ENCODE measurements around the gene FOXN4. TPM values are rescaled to one million over a fixed set of nuclear protein-coding genes. Genes with fewer than 3 reads are reported as not detected.

The FOXN4 gene
- polyA plus RNA-seq, 6 donors from 2014 or later: not detected

DNA sequence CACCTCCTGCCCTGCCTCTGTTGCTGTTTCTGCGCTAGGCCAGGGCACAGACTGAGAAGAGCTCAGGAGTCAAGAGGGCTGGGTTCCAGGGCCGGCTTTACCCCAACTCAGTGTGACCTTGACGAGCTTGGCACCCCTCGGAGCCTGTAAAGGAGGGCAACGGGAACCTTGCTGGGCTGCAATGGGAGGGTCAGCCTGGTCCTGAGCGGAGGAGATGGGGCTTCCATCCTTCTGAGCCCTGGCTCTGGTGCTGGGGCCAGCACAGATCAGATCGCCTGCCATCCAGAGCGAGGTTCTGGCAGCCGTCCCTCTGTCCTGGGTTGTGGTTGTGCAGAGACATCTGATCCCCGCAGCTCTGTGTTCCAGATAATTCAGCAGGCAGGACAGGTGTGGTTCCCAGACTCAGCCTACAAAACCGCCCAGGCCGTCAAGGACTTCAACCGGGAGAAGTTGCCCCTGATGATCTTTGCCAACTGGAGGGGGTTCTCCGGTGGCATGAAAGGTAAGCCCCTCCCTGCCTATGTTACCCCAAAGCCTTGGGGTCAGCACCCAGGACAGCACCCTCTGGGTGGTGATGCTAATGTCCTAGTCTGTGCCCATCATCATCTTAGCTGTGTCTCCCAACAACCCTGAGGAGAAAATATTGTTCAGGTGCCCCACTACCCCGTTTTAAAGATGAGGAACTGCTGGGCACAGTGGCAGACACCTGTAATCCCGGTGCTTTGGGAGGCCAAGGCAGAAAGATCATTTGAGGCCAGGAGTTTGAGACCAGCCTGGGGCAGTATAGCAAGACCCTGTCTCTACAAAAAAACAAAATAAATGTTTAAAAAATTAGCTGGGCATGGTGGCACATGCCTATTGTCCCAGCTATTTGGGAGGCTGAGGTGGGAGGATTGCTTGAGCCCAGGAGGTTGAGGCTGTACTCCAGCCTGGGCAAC lies 50.2 kb downstream of the FOXN4 start:
- H3K9me3 Mint-ChIP-seq: peaks cover 1 to 19% (median 9%) of the 10 kb centered on the region in 7 donors
- peaks cover 26 to 40% of the 10 kb centered on the region in 2 donors for H3K36me3 Mint-ChIP-seq
- peak overlapping the region in 1 of 6 donors; percentile 88 for H3K27ac Mint-ChIP-seq
- H3K4me1 Mint-ChIP-seq: no peaks in the 10 kb centered on the region
- DNase-seq (no peak), ATAC-seq (ENCODE audit: low read depth in 2 of 2) (no peak)
- H3K4me3 Mint-ChIP-seq: no peak overlapping the region
- no peaks in the 10 kb centered on the region for H3K27me3 Mint-ChIP-seq

DNA sequence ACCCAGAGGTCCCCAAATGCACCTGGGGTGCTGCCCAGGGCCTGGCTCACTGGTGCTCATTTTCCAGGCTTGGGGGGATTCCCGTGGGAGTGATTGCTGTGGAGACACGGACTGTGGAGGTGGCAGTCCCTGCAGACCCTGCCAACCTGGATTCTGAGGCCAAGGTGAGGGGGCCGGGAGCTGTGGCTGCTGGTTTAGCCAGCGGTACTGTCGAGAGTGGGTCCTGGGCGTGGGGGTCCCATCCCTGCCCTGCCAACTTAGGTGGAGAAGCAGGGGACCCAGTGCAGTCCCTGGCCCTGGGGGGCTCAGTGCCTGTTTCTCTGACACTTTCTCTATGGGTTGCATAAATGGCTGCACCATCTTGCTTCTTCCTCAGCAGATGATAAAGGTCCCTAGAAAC lies 50.9 kb downstream of the FOXN4 start:
- Mint-ChIP-seq H3K9me3 (peaks cover 6 to 19% (median 9%) of the 10 kb centered on the region in 7 donors), H3K27ac (no peak overlapping the region)

DNA sequence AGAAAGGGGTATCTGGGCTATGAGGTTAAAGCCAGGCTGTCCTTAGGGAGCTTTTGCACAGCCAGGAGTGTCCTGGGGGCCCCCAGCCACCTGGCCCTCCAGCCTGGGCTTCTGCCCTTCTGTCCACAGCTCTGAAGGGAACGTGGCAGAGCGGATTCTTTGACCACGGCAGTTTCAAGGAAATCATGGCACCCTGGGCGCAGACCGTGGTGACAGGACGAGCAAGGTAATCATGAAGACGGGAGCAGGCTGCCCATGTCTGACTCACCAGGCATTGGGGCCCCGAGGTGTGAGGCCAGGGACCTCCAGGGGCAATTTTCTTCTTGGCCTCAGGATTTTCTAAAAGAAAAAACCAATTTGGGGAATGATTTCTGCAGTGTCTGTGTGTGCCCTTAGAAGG lies 53.1 kb downstream of the FOXN4 start:
- peaks cover 29 to 52% of the 10 kb centered on the region in 2 donors for H3K36me3 Mint-ChIP-seq

More for the DNA sequence above, 50.9 kb downstream of the FOXN4 start:
- Mint-ChIP-seq H3K27me3 (no peaks in the 10 kb centered on the region), H3K36me3 (peaks cover 27 to 41% of the 10 kb centered on the region in 2 donors), H3K4me3 (no peak overlapping the region), H3K4me1 (no peaks in the 10 kb centered on the region)
- DNase-seq (no peak), ATAC-seq (ENCODE audit: low read depth in 2 of 2) (no peak)

DNA sequence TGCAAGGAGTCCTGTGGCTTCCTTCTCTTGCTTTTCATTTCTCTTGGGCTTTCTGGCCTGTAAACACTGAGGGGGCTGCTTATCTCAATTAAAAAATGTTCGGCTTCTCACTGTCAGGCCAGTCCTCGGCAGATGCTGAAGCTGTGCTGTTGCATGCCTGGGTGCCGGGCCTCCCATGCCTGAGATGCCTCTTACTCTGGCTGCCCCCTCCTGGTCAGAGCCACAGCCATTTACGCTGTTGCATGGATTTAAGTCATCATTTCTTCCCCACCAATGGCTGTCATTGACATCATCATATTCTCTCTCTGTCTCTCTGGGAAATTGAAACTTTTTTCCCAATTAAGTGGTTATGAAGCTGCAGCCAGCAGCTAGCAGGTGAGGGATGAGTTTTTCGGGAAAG lies 53.7 kb downstream of the FOXN4 start:
- ATAC-seq (ENCODE audit: low read depth in 2 of 2) (no peak), DNase-seq (no peak)
- Mint-ChIP-seq H3K27ac (no peak overlapping the region), H3K36me3 (peaks cover 29 to 52% of the 10 kb centered on the region in 2 donors), H3K4me1 (no peaks in the 10 kb centered on the region), H3K9me3 (peaks cover 7 to 25% (median 10%) of the 10 kb centered on the region in 7 donors), H3K27me3 (no peaks in the 10 kb centered on the region), H3K4me3 (no peak overlapping the region)

More for the DNA sequence above, 53.1 kb downstream of the FOXN4 start:
- Mint-ChIP-seq H3K4me3 (no peak overlapping the region), H3K27ac (peak overlapping the region in 1 of 6 donors; percentile 29), H3K4me1 (no peaks in the 10 kb centered on the region), H3K9me3 (peaks cover 7 to 25% (median 10%) of the 10 kb centered on the region in 7 donors), H3K27me3 (no peaks in the 10 kb centered on the region)
- ATAC-seq (ENCODE audit: low read depth in 2 of 2): no peak
- DNase-seq: no peak

DNA sequence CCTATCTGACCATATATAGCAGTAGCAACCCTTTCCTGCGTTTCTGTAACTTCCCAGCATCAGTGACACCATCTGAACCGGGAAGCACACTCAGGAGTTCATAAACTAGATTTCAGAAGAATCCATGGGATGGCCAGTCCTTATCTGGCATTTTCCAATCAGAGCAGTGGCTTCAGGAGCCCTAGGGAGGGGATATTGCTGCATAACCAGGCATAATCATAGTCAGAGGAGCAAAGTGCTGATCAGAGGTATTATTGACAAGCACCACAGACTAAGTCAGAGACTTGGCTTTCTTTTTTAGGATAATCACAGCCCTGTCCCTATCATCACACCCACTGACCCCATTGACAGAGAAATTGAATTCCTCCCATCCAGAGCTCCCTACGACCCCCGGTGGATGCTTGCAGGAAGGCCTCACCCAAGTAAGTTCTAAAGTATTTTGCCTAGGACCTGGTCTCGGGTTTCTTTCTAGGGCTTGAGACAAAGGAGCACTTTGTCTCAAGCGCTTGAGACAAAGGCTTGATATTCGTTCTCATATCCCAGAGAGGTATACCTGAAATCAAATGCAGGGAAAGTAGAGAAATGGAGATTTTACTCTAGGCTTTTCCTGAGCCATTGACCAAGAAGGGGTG lies 55.1 kb downstream of the FOXN4 start:
- no peak overlapping the region for H3K27ac Mint-ChIP-seq
- H3K9me3 Mint-ChIP-seq: peaks cover 7 to 25% (median 10%) of the 10 kb centered on the region in 7 donors
- ATAC-seq (ENCODE audit: low read depth in 2 of 2) (no peak), DNase-seq (no peak)
- H3K4me3 Mint-ChIP-seq: no peak overlapping the region
- H3K4me1 Mint-ChIP-seq: no peaks in the 10 kb centered on the region
- no peaks in the 10 kb centered on the region for H3K27me3 Mint-ChIP-seq
- peaks cover 29 to 44% of the 10 kb centered on the region in 2 donors for H3K36me3 Mint-ChIP-seq

DNA sequence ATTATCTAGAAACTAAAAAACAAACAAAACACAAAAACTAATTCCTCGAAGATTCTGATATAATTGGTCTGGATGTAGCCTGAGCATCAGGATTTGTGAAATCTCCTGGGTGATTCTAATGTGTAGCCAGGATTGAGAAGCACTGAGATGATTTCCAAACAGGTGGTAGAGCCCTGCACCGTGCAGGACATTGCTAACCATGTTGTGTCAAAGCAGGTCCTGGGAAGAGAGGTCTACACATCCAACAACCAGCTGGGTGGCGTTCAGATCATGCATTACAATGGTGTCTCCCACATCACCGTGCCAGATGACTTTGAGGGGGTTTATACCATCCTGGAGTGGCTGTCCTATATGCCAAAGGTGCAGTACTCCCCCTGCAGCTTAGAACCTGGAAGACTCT lies 56.3 kb downstream of the FOXN4 start:
- Mint-ChIP-seq H3K27ac (no peak overlapping the region), H3K36me3 (peaks cover 29 to 44% of the 10 kb centered on the region in 2 donors), H3K27me3 (no peaks in the 10 kb centered on the region), H3K9me3 (peaks cover 7 to 25% (median 10%) of the 10 kb centered on the region in 7 donors), H3K4me3 (no peak overlapping the region), H3K4me1 (no peaks in the 10 kb centered on the region)
- ATAC-seq (ENCODE audit: low read depth in 2 of 2) (no peak), DNase-seq (no peak)

DNA sequence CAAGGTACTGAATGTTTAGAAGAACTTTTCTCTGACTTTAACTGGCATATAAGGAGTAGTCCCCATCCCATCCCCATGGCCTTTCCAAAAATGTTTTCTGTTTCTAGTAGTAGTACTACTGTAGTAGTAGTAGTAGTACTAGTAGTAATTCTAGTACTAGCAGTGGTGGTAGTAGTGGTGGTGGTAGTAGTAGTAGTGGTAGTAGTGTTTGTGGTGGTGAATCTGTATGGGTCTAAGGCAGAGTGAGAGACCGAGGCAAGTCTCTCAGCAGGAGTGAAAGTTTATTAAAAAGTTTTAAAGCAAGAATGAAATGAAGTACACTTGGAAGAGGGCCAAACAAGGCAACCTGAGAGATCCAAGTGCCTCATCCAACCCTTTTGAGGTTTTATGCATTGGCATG lies 58.6 kb downstream of the FOXN4 start:
- Mint-ChIP-seq H3K27ac (no peak overlapping the region), H3K27me3 (no peaks in the 10 kb centered on the region), H3K9me3 (peaks cover 7 to 25% (median 10%) of the 10 kb centered on the region in 7 donors), H3K36me3 (peaks cover 24 to 30% of the 10 kb centered on the region in 2 donors), H3K4me3 (no peak overlapping the region), H3K4me1 (no peaks in the 10 kb centered on the region)
- ATAC-seq (ENCODE audit: low read depth in 2 of 2) (no peak), DNase-seq (no peak)

DNA sequence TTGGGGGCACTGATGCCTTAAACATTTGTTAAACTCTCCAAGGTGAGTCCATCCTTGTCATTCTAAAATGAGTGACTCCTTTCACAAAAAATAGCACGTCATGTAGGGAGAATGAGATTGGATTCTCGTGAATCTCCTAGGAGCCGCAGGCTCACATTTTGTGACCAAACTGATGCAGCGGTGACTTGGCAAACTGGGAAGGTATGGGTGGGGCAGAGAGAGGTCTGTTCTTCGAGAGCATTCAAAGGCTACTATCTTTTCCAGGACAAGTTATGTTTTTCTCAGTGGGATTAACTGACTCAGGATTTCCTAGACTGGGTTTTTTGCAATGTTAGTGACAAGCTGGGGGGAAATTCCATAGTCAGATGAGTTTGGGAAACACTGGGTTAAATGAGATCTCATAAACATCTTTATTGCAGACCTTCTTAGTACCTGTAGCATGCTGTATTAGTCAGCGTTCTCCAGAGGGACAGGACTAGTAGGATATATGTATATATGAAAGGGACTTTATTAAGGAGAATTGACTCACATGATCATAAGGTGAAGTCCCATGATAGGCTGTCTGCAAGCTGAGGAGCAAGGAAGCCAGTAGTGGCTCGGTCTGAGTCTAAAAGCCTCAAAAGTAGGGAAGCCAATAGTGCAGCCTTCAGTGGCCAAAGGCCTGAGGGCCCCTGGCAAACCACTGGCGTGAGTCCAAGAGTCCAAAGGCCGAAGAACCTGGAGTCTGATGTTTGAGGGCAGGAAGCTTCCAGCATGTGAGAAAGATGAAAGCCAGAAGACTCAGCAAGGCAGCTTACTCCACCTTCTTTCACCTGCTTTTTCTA lies 61.0 kb downstream of the FOXN4 start:
- no peaks in the 10 kb centered on the region for H3K27me3 Mint-ChIP-seq
- H3K9me3 Mint-ChIP-seq: peaks cover 0 to 5% (median 0%) of the 10 kb centered on the region in 7 donors
- ATAC-seq (ENCODE audit: low read depth in 2 of 2): no peak
- H3K4me1 Mint-ChIP-seq: no peaks in the 10 kb centered on the region
- H3K4me3 Mint-ChIP-seq: no peak overlapping the region
- no peak overlapping the region for H3K27ac Mint-ChIP-seq
- DNase-seq: no peak
- H3K36me3 Mint-ChIP-seq: peaks cover 5 to 9% of the 10 kb centered on the region in 2 donors

DNA sequence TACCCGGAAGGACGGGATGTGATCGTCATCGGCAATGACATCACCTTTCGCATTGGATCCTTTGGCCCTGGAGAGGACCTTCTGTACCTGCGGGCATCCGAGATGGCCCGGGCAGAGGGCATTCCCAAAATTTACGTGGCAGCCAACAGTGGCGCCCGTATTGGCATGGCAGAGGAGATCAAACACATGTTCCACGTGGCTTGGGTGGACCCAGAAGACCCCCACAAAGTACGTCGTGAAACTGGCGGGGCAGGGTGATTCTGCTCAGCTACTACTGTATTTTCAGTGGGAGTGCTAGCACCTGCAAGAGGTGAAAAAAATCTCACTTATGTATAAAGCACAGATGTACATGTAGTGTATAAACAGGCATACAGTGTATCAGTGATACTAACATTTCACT lies 62.9 kb downstream of the FOXN4 start:
- Mint-ChIP-seq H3K4me3 (no peak overlapping the region), H3K27me3 (no peaks in the 10 kb centered on the region), H3K4me1 (no peaks in the 10 kb centered on the region), H3K36me3 (peaks cover 13 to 16% of the 10 kb centered on the region in 2 donors), H3K27ac (no peak overlapping the region), H3K9me3 (no peaks in the 10 kb centered on the region)
- no peak for ATAC-seq (ENCODE audit: low read depth in 2 of 2)
- no peak for DNase-seq

DNA sequence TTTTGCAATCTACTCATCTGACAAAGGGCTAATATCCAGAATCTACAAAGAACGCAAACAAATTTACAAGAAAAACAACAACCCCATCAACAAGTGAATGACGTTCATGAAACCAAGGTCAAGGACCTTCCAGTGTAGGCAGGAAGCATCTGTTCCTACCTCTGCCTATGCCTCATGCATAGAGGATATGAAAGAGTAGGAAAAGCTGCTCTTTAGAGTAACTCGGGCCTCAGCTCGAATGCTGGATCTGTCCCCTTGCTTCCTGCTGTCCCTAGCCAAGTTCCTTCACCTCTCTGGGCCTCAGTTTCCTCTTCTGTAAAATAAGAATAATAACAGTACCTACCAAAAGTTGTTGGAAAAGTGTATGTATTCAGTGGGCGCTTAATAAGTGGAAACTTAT lies 65.0 kb downstream of the FOXN4 start:
- H3K4me3 Mint-ChIP-seq: no peak overlapping the region
- peak overlapping the region in 1 of 6 donors; percentile 21 for H3K27ac Mint-ChIP-seq
- no peaks in the 10 kb centered on the region for H3K27me3 Mint-ChIP-seq
- ATAC-seq (ENCODE audit: low read depth in 2 of 2) (no peak), DNase-seq (no peak)
- no peaks in the 10 kb centered on the region for H3K9me3 Mint-ChIP-seq
- H3K36me3 Mint-ChIP-seq: peaks cover 21% of the 10 kb centered on the region in 2 donors
- no peaks in the 10 kb centered on the region for H3K4me1 Mint-ChIP-seq

DNA sequence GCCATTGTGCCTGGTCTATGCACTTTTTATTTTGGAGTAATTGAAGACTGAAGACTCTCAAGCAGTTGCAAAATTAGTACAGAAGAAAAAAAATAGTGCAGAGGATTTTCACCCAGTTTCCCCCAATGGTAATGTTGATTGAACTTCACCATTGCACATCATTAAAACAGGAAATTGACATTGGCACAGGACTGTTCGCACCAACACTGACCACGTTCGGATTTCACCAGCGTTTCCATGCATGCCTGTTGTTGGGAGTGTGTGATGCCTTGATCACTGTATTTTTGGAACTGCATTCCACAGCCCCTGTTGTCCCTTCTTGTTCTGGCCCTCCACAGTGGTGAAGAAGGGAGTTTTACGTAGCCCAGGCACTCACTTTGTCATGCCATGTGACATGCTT lies 67.1 kb downstream of the FOXN4 start:
- Mint-ChIP-seq H3K9me3 (no peaks in the 10 kb centered on the region), H3K4me1 (no peaks in the 10 kb centered on the region), H3K4me3 (no peak overlapping the region), H3K36me3 (peaks cover 27 to 30% of the 10 kb centered on the region in 2 donors), H3K27ac (no peak overlapping the region), H3K27me3 (no peaks in the 10 kb centered on the region)
- ATAC-seq (ENCODE audit: low read depth in 2 of 2) (no peak), DNase-seq (no peak)

DNA sequence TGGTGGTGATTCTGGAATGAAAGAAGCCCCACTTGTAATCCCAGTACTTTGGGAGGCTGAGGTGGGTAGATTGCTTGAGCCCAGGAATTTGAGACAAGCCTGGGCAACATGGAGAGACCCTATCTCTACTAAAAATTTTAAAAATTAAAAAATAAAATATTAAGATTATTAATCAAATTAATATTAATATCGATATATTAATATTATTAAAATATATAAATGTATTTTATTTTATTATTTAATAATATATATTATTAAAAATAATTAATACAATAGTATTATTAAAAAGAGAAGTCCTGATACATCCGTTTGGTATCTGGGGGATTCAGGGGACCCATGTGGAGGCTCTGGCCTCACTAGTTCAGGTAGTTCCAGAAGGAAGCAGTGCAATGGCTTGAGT lies 68.7 kb downstream of the FOXN4 start:
- no peak for ATAC-seq (ENCODE audit: low read depth in 2 of 2)
- Mint-ChIP-seq H3K27ac (no peak overlapping the region), H3K27me3 (no peaks in the 10 kb centered on the region), H3K4me3 (no peak overlapping the region), H3K4me1 (no peaks in the 10 kb centered on the region), H3K9me3 (no peaks in the 10 kb centered on the region), H3K36me3 (peaks cover 31 to 32% of the 10 kb centered on the region in 2 donors)
- no peak for DNase-seq

DNA sequence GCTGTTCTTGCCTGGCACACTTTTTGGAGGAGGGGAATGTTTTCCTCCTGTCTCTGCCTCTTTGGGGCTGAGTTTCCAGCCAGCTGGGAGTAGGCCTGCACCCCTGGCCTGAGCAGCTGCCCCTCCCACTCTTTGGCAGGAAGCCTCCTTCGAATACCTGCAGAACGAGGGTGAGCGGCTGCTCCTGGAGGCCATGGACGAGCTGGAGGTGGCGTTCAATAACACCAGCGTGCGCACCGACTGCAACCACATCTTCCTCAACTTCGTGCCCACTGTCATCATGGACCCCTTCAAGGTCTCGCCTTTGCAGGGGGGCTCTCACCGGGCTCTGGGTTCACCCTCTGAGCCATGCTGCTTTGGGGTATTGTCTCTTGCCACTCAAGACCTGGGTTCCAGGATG lies 69.4 kb downstream of the FOXN4 start:
- H3K9me3 Mint-ChIP-seq: no peaks in the 10 kb centered on the region
- no peaks in the 10 kb centered on the region for H3K4me1 Mint-ChIP-seq
- DNase-seq (no peak), ATAC-seq (ENCODE audit: low read depth in 2 of 2) (no peak)
- peak overlapping the region in 1 of 6 donors; percentile 15 for H3K27ac Mint-ChIP-seq
- peak overlapping the region in 1 of 8 donors; percentile 47 for H3K4me3 Mint-ChIP-seq
- no peaks in the 10 kb centered on the region for H3K27me3 Mint-ChIP-seq
- H3K36me3 Mint-ChIP-seq: peaks cover 31 to 32% of the 10 kb centered on the region in 2 donors

All from naive B cell (primary cell).